Ishikawa (cell line): ENCODE results near the gene SRP14.

Experiments used
- EGR1 ChIP-seq: IDR thresholded peaks from 2 replicates; pipeline ENCODE4 v1.6.1; 2012
- RAD21 ChIP-seq: IDR thresholded peaks from 2 replicates; pipeline ENCODE4 v1.6.1; 2012; ENCODE audit warnings: low read depth
- REST ChIP-seq: IDR thresholded peaks from 2 replicates; pipeline ENCODE4 v1.6.1; 2012; ENCODE audit warnings: low read depth, mild to moderate bottlenecking
- TAF1 ChIP-seq: IDR thresholded peaks from 2 replicates; pipeline ENCODE4 v1.6.1; 2012; ENCODE audit warnings: low read depth, mild to moderate bottlenecking
- TCF12 ChIP-seq: IDR thresholded peaks from 2 replicates; pipeline ENCODE4 v1.6.1; 2012; ENCODE audit warnings: low read depth

GRCh38 chr15:40010686-40011085 lies 28.3 kb downstream of the SRP14 start:
- TF ChIP-seq RAD21 (no peak), REST (no peak), TCF12 (no peak), TAF1 (no peak), EGR1 (no peak)
